Neural cell (in vitro differentiated cells): ENCODE data around the gene RBBP8NL. TPM values are rescaled to one million over a fixed set of nuclear protein-coding genes. Genes with fewer than 3 reads are reported as not detected.

Source experiments
- H2AFZ ChIP-seq: fragments of 200-600, 300-800 bp; sonication (generic), shearing (Covaris generic); 2 replicates; pipeline ENCODE4 v1.6.0; 2014; ENCODE audit warnings: low read depth, mild to moderate bottlenecking, antibody characterized with exemption, low read length, moderate library complexity
- H3F3A ChIP-seq: fragments of 200-600 bp; shearing (Covaris generic); 2 replicates; pipeline ENCODE4 v1.6.1; 2016; ENCODE audit warnings: mild to moderate bottlenecking, moderate library complexity, mixed read lengths, antibody characterized with exemption, low read length; ENCODE audit not compliant: insufficient read depth, poor library complexity, severe bottlenecking
- H3K27ac ChIP-seq: fragments of 200-600, 300-800 bp; sonication (generic), shearing (Covaris generic); 2 replicates; pipeline ENCODE4 v1.5.1; 2014; ENCODE audit warnings: mild to moderate bottlenecking, low read length, moderate library complexity
- H3K27me3 ChIP-seq: fragments of 300-800, 200-600 bp; sonication (generic), shearing (Covaris generic); 2 replicates; pipeline ENCODE4 v1.6.0; 2014; ENCODE audit warnings: mild to moderate bottlenecking, low read depth, low read length, moderate library complexity; ENCODE audit not compliant: insufficient read depth
- H3K36me3 ChIP-seq: fragments of 300-800, 200-600 bp; sonication (generic), shearing (Covaris generic); 2 replicates; pipeline ENCODE4 v1.5.1; 2014; ENCODE audit warnings: mild to moderate bottlenecking, antibody characterized with exemption, low read length, moderate library complexity; ENCODE audit not compliant: insufficient read depth
- H3K4me2 ChIP-seq: fragments of 300-800, 200-600 bp; sonication (generic), shearing (Covaris generic); 2 replicates; pipeline ENCODE4 v1.6.0; 2014; ENCODE audit warnings: mild to moderate bottlenecking, low read length
- H3K4me3 ChIP-seq: fragments of 300-800, 200-600 bp; sonication (generic), shearing (Covaris generic); 2 replicates; pipeline ENCODE4 v1.5.1; 2014; ENCODE audit warnings: mild to moderate bottlenecking, low read length, moderate library complexity
- H3K79me2 ChIP-seq: fragments of 200-600 bp; shearing (Covaris generic); replicated peaks from 2 replicates; pipeline ENCODE4 v1.6.0; 2014; ENCODE audit warnings: mild to moderate bottlenecking, low read length, moderate library complexity; ENCODE audit not compliant: insufficient read depth
- H3K9ac ChIP-seq: fragments of 300-800, 200-600 bp; sonication (generic), shearing (Covaris generic); 2 replicates; pipeline ENCODE4 v1.6.1; 2016; ENCODE audit warnings: mild to moderate bottlenecking, low read length, mixed read lengths
- H3K9me2 ChIP-seq: fragments of 200-600 bp; shearing (Covaris generic); 2 replicates; pipeline ENCODE4 v1.6.1; 2016; ENCODE audit warnings: mild to moderate bottlenecking, low read length, mixed read lengths; ENCODE audit not compliant: insufficient read depth
- H3K9me3 ChIP-seq: fragments of 200-600, 300-800 bp; sonication (generic), shearing (Covaris generic); 2 replicates; pipeline ENCODE4 v1.6.1; 2016; ENCODE audit warnings: mild to moderate bottlenecking, mixed run types, low read length, moderate library complexity, mixed read lengths
- H4K20me1 ChIP-seq: fragments of 200-600 bp; shearing (Covaris generic); 2 replicates; pipeline ENCODE4 v1.6.1; 2016; ENCODE audit warnings: mild to moderate bottlenecking, mixed run types; ENCODE audit not compliant: insufficient read depth
- CTCF ChIP-seq: fragments of 450-650 bp; IDR thresholded peaks from 2 replicates; pipeline ENCODE4 v1.5.1; 2014; ENCODE audit warnings: antibody characterized with exemption, mild to moderate bottlenecking, moderate library complexity; ENCODE audit not compliant: poor library complexity, severe bottlenecking
- EZH2 ChIP-seq: fragments of 200-600, 300-800 bp; shearing (Covaris generic), sonication (generic); IDR thresholded peaks from 2 replicates; pipeline ENCODE4 v1.6.1; 2014; ENCODE audit warnings: antibody characterized with exemption, low read length, borderline replicate concordance, mild to moderate bottlenecking; ENCODE audit not compliant: insufficient read depth, poor library complexity, severe bottlenecking
- MXI1 ChIP-seq: fragments of 450-650 bp; conservative IDR thresholded peaks from 2 replicates; pipeline ENCODE4 v1.6.1; 2014; ENCODE audit warnings: antibody characterized with exemption, mild to moderate bottlenecking; ENCODE audit not compliant: poor library complexity, severe bottlenecking
- SMC3 ChIP-seq: fragments of 450-650 bp; conservative IDR thresholded peaks from 2 replicates; pipeline ENCODE4 v1.6.1; 2014; ENCODE audit warnings: antibody characterized with exemption, mild to moderate bottlenecking, moderate library complexity; ENCODE audit not compliant: poor library complexity
- TAF1 ChIP-seq: IDR thresholded peaks from 2 replicates; pipeline ENCODE4 v1.6.1; 2012; ENCODE audit warnings: low read depth
- polyA plus RNA-seq: library from polyadenylated mRNA; depleted of rRNA; stranded (reverse); fragments of >200 nt; gene quantifications from 2 replicates; pipeline ENCODE4 v1.2.3, GENCODE V29; 2014
- TF ChIP-seq, protein P1 (sequence below): IDR thresholded peaks from 2 replicates; pipeline ENCODE4 v1.6.1; 2012; ENCODE audit warnings: borderline replicate concordance

The RBBP8NL gene
- polyA plus RNA-seq, 1 donor from 2014 or later: not detected

- Histone ChIP-seq H3K79me2 (no peaks in the 10 kb centered on the region), H3K27me3 (no peaks in the 10 kb centered on the region), H2AFZ (no peak overlapping the region), H3K27ac (no peak overlapping the region), H3K9me3 (no peaks in the 10 kb centered on the region), H3K4me2 (no peak overlapping the region), H3K9me2 (no peaks in the 10 kb centered on the region), H3K36me3 (no peaks in the 10 kb centered on the region), H3F3A (no peaks in the 10 kb centered on the region), H4K20me1 (no peaks in the 10 kb centered on the region), H3K9ac (no peak overlapping the region), H3K4me3 (no peak overlapping the region)
- TF ChIP-seq SMC3: no peak
- TF ChIP-seq, protein P1, sequence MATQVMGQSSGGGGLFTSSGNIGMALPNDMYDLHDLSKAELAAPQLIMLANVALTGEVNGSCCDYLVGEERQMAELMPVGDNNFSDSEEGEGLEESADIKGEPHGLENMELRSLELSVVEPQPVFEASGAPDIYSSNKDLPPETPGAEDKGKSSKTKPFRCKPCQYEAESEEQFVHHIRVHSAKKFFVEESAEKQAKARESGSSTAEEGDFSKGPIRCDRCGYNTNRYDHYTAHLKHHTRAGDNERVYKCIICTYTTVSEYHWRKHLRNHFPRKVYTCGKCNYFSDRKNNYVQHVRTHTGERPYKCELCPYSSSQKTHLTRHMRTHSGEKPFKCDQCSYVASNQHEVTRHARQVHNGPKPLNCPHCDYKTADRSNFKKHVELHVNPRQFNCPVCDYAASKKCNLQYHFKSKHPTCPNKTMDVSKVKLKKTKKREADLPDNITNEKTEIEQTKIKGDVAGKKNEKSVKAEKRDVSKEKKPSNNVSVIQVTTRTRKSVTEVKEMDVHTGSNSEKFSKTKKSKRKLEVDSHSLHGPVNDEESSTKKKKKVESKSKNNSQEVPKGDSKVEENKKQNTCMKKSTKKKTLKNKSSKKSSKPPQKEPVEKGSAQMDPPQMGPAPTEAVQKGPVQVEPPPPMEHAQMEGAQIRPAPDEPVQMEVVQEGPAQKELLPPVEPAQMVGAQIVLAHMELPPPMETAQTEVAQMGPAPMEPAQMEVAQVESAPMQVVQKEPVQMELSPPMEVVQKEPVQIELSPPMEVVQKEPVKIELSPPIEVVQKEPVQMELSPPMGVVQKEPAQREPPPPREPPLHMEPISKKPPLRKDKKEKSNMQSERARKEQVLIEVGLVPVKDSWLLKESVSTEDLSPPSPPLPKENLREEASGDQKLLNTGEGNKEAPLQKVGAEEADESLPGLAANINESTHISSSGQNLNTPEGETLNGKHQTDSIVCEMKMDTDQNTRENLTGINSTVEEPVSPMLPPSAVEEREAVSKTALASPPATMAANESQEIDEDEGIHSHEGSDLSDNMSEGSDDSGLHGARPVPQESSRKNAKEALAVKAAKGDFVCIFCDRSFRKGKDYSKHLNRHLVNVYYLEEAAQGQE: no peak
- no peak for TF ChIP-seq CTCF
- TF ChIP-seq MXI1: no peak
- TF ChIP-seq EZH2: no peak
Observed at GRCh38 chr20:62361799-62362589, 65.3 kb downstream of the RBBP8NL start.

DNA sequence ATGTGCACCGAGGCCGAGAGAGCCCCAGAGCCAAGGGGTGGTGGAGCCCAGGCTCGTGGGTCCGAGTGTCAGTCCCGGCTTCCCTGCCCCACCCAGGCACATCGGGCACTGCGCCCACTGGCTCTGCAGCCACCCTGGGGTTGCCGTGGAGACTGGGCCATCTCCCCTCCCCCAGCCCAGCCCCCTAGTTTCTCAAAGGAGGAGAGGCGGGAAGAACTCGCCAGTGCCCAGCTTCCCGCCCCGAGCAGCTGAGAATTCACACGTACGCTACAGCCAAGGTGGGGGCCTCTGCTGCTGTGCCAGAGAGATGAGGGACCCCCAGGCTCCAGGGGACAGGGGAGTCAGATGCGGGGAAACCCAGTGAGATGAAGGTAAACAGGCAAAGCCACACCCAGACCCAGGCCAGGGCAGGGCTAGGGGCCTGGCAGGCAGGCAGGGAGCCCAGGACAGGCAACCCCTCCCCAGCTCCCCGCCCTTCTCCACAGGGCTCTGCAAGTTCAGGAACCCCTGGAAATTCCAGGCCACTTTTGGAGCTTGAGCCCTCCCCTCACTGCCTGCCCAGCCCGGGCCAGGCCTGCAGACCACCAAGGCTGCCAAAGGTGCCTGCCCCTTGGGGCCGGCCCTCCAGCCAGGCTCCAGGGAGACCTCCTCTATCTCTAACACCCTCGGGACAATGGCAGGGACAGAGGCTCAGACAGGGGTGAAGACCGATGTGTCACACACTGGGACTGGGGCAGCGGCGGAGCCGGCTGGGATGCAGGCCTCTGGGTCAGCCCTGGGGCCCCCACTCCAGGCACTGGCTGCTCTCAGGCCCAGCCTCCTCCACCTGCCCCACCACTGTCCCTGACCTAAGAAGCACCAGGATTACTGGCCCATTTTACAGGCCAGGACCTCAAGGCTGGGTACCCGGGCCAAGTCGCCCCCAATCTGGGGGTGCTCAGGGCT lies 66.2 kb downstream of the RBBP8NL start:
- H3K27ac ChIP-seq: no peak overlapping the region
- H3K36me3 ChIP-seq: no peaks in the 10 kb centered on the region
- H3K9me2 ChIP-seq: no peaks in the 10 kb centered on the region
- no peaks in the 10 kb centered on the region for H3F3A ChIP-seq
- no peak overlapping the region for H3K9ac ChIP-seq
- no peak overlapping the region for H3K4me2 ChIP-seq
- H3K79me2 ChIP-seq: no peaks in the 10 kb centered on the region
- H2AFZ ChIP-seq: no peak overlapping the region
- TF ChIP-seq TAF1: no peak
- H3K27me3 ChIP-seq: no peaks in the 10 kb centered on the region
- H3K4me3 ChIP-seq: no peak overlapping the region
- H4K20me1 ChIP-seq: no peaks in the 10 kb centered on the region
- no peaks in the 10 kb centered on the region for H3K9me3 ChIP-seq

Other genes with a start within 250 kb of the RBBP8NL start
- gene MTG2, start 244.5 kb downstream of the RBBP8NL start, polyA plus RNA-seq: 22.4 and 36.1 TPM in 2 replicates
- gene HRH3, start 207.3 kb downstream of the RBBP8NL start, polyA plus RNA-seq: 1.7 and 2.8 TPM in 2 replicates
- gene OSBPL2, start 189.0 kb downstream of the RBBP8NL start, polyA plus RNA-seq: 37.5 and 41.5 TPM in 2 replicates
- gene ADRM1, start 124.5 kb downstream of the RBBP8NL start, polyA plus RNA-seq: 106 and 111 TPM in 2 replicates
- 21.6 and 27.2 TPM in 2 replicates for gene LAMA5, start 60.2 kb downstream of the RBBP8NL start, polyA plus RNA-seq
- gene RPS21, start 40.4 kb downstream of the RBBP8NL start, polyA plus RNA-seq: 1,158 and 1,633 TPM in 2 replicates
- 8.3 and 8.6 TPM in 2 replicates for gene CABLES2, start 20.3 kb downstream of the RBBP8NL start, polyA plus RNA-seq
- gene GATA5, start 48.5 kb upstream of the RBBP8NL start, polyA plus RNA-seq: not detected in 2 replicates
- gene SLCO4A1, start 215.0 kb upstream of the RBBP8NL start, polyA plus RNA-seq: 2.5 and 3.5 TPM in 2 replicates